NCI-H2081 (cell line): Measurements from ENCODE around the gene ALK.
"Not testable (repeated sequence)": the region's sequence is repeated elsewhere in the genome, so short reads cannot be mapped to it uniquely, and the experiment has no call there.

Experiments used
- DNase-seq, 2 experiments: peaks; one replicate each; lab custom pipeline; 2025; lab: John Stamatoyannopoulos, UW

Gene ALK

DNA sequence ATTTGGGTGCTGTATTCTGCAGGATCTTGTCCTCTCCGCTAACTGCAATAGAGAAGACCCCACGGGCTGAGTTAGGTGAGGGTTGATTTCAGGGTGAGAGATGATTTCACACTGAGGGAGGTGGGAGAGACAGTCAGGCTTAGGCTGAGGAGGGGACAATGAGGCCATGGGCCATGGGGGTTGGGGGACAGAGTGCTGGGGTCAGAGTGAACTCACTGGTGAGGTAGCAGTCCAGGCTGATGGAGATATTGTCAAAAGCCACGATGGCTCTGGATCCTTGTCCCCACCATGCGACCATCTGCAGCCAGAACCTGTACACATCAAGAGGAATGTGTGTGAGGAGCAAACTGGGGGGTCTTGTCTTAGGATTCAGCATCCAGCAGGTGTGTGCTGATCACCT, 646.2 kb downstream of the ALK start:
- DNase-seq, result no peak

- no peak for DNase-seq
Observed at GRCh38 chr2:29273685-29274611, 647.4 kb downstream of the ALK start.

DNA sequence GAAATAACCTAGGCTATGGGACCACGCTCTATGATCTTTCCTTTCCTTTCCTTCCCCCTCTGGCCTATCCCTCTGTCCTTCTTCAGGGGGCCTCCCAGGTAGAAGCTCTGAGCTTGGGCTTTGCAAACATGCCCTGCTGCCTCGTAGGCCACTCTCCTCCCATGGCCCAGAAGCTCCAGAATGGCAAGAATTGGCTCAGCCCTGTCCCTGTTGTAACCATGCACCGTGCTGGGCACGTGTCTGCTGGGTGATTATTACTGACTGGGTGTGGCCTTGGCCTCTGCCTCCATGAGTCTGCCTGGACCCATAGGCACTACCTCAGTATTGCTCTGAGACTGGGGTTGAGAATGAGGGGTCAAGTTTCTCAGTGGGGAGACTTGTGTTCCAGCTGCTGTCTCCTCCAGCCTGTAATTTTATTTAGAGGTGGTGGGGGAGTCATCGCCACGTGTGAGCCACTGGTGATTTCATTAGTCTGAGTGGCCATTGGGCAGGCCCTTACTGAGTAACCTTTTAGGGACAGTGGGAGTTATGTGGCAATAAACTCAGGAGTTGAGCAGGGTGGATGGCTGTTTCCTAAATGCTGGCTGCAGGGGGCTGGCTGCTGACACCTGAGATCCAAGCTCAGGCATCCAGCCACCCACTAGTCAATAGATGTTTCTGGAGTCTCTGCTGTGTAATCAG, 648.2 kb downstream of the ALK start:
- no peak for DNase-seq

DNA sequence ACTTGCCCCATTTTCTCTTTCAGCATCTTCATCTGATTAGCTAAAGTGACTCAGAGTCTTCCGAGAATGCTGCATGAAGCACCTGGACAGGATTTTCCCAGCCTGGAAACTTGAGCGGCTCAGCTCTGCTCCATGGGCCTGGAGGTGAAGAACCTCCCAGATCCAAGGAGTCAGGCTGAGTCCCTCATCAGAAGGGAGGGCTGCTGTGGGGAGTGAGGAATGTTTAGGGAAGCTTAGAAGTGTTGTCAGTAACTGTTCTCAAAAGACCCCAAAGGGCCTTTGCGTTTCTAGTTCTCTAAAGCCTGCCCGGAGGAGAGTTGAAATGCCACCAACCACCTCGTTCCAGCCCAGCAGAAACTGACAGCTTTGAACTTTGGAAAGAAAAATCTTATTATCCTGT, 649.1 kb downstream of the ALK start:
- no peak for DNase-seq

DNA sequence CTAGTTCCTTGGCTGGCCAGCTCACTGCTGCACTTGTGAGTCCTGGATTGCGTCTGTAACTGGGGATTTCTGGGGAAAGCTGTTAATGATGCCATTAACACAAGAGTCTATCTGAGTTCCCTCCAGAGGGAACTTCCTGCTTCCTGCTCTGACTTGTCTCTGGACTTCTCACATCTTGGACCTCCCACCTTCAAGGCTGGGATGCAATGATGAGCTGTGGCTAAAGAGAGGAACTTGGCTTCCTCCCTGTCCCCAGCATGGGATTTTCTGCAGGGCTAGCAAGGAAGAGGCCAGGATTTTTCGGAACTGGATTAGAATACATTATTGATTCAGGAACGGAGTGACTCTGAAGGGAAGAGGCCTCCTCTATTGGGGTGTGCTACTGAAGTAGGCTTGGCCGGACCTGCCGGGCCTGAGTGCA, 650.7 kb downstream of the ALK start:
- no peak for DNase-seq

- DNase-seq, result no peak
Observed at GRCh38 chr2:29269765-29270109, 651.6 kb downstream of the ALK start.

GRCh38 chr2:29269095-29269764, 652.2 kb downstream of the ALK start:
- no peak for DNase-seq

DNA sequence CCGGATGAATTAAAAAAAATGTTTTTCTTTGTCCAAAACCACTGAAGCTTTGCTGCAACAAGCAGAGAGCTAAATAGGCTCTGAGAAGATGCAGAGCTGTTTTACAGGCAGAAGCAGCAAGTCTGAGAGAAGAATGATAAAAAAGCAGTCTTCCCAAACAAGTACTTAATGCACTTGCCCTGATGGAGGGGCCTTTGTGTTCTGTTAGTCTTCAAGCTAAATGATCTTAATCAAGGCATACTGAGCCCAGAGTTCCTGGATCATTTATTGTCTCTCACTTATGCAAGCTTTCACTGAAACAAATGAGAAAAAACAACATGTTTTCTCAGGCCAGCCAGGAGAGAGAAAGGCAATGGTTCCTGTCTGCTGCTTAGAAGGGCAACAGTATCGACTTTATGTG, 653.7 kb downstream of the ALK start:
- DNase-seq, result no peak

DNA sequence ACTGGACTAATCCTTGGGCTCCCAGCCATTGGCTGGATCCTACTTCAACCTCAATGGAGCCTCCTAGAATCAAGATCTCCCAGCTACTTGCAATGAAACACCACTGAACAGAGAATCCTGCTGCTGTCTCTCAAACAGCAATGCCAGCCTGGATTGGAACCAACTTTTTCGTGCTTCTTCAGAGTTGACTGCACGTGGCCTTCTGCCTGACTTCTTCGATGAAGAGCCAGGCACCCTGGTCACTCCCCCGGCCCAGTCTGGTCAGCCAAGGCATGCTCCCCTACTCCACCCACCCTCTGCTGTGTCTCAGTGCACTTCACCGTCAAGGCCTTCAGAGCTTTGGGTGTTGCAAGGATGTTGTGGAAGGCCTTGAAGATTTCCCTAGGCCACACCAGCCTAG, 657.5 kb downstream of the ALK start:
- DNase-seq, result no peak

GRCh38 chr2:29262681-29263260, 658.6 kb downstream of the ALK start:
- peak; percentile 19 to 26 for DNase-seq

- no peak for DNase-seq
Observed at GRCh38 chr2:29261003-29261402, 660.4 kb downstream of the ALK start.

DNA sequence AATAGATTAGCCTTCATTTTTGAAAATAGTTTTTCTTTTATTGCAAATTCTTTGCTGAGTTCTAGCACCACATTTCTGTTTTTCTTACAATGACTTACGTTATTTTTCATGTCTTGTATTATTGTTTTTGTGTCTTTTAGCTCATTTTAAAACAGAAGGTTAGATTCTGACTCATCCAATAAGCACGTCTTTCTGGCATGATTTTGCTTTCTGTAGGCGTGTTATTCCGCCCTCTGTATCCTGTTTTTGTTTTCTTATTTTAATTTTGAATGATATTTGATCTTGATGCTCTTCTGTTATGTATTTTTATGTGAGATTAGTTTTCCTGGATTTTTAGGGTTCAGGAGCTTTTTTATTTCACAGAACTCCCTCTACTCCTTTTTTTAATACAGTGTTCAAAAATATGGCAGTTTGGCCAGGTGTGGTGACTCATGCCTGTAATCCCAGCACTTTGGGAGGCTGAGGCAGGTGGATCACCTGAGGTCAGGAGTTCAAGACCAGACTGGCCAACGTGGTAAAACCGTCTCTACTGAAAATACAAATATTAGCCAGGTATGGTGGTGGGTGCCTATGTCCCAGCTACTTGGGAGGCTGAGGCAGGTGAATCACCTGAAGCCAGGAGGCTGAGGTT, 661.1 kb downstream of the ALK start:
- DNase-seq, result no peak

GRCh38 chr2:29259221-29259620, 662.2 kb downstream of the ALK start:
- no peak for DNase-seq

- DNase-seq, result no peak
Observed at GRCh38 chr2:29255004-29255403, 666.4 kb downstream of the ALK start.

DNA sequence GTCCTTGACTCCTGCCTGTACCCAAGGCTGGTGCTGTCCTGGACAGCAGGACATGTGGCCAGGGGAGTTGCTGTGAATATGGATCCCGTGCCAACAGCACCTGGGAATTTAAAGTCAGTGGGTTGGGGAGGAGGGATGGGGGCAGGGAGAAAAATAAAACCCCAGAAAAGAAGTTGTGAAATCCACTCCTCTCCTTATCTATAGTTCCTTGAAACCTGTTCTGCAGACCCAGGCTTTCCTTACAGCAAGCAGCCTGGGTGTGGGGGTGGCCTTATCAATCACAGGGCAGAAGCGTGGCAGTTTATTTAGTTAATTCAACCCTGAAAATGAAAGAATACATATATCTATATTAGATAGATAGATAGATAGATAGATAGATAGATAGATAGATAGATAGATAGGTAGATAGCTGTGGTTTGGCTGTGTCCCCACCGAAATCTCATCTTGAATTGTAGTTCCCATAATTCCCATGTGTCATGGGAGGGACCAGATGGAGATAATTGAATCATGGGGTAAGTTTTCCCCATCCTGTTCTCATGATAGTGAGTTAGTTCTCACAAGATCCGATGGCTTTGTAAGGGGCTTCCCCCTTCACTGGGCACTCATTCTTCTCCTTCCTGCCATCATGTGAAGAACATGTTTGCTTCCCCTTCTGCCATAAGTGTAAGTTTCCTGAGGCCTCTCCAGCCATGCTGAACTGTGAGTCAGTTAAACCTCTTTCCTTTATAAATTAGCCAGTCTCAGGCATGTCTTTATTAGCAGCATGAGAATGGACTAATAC, 667.7 kb downstream of the ALK start:
- DNase-seq, result not testable (repeated sequence)

DNA sequence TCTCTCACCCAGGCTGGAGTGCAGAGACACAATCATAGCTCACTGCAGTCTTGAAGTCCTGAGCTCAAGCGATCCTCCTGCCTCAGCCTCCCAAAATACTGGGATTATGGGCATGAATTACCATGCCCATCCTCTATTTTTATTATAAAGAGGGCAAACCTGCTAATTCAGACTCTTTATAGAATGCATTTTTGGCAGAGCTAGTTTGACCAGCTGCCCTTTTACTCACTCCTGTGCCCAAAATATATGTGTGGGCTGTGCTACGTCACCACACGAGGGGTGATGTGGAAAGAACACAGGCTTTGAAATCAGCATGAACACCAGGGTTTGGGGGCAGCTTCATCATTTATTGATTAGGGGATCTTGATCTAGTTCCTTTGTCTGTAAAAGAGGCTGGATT, 668.4 kb downstream of the ALK start:
- no peak for DNase-seq

- DNase-seq, result no peak
Observed at GRCh38 chr2:29251406-29251805, 670.0 kb downstream of the ALK start.

GRCh38 chr2:29250977-29251376, 670.4 kb downstream of the ALK start:
- no peak for DNase-seq

- DNase-seq, result no peak
Observed at GRCh38 chr2:29249666-29250253, 671.6 kb downstream of the ALK start.

GRCh38 chr2:29247336-29247914, 674.0 kb downstream of the ALK start:
- DNase-seq, result no peak
